ENCODE measurements around the gene RC3H1. TPM values are rescaled to one million over a fixed set of nuclear protein-coding genes. Genes with fewer than 3 reads are reported as not detected.
A peak's percentile ranks its signal among the peaks of the same experiment; 100 is the strongest.
"Not testable (repeated sequence)": the region's sequence is repeated elsewhere in the genome, so short reads cannot be mapped to it uniquely, and the experiment has no call there.

The RC3H1 gene
- total RNA-seq, 2 experiments from 2014 or later: 37.2 to 41.7 TPM

DNA sequence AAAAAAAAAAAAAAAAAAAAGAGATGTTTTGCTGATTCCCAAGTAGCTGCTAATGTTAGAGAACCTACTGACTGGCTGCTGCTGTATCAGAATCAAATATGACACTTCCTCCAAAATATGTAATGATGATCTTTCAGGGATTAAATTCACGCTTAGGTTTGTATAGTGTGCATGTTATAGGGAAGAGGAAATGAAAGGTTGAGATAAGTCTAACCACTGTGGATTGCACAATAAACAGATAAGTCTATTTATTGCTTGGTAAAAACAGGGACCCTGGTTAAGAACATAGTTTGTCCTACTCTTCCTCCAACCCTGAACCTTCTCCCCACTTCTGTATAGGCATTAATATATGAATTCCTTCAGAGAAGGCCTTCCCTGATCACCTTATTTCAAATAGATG is 13.2 kb downstream of the RC3H1 start:
- H3K9me3 Mint-ChIP-seq: peaks cover 4% of the 10 kb centered on the region
- DNase-seq (no peak), ATAC-seq (ENCODE audit: low read depth) (no peak)
- H3K36me3 Mint-ChIP-seq: peaks cover 34% of the 10 kb centered on the region
- peak overlapping the region; percentile 17 for H3K27ac Mint-ChIP-seq
- H3K4me1 Mint-ChIP-seq: peaks cover 14% of the 10 kb centered on the region
- H3K4me3 Mint-ChIP-seq: no peak overlapping the region
- POLR2A ChIA-PET: no interaction called here
- H3K27me3 Mint-ChIP-seq: no peaks in the 10 kb centered on the region

GRCh38 chr1:174008269-174008668 is 13.9 kb downstream of the RC3H1 start:
- H3K9me3 Mint-ChIP-seq: peaks cover 4% of the 10 kb centered on the region
- DNase-seq (no peak), ATAC-seq (ENCODE audit: low read depth) (no peak)
- no peak overlapping the region for H3K4me3 Mint-ChIP-seq
- H3K27me3 Mint-ChIP-seq: no peaks in the 10 kb centered on the region
- H3K36me3 Mint-ChIP-seq: peaks cover 33% of the 10 kb centered on the region
- POLR2A ChIA-PET: no interaction called here
- no peak overlapping the region for H3K27ac Mint-ChIP-seq
- peaks cover 16% of the 10 kb centered on the region for H3K4me1 Mint-ChIP-seq

DNA sequence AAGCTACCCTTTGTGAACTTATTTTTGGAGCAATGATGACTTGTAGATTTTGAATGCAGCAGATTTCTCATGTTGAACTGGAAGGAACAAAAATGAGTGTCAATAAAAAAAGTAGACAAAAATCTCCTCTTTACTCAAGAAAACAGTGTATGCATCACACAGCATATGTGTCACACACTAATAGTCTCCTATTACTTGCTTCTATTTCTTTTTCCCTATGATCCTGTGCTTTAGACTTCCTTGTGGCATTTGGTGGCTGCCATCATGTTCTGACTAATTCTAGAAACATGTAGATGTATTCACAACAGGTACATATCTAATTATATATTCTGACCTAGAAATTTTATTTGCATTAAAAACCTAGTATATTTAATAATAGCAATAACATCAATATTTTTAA is 14.3 kb downstream of the RC3H1 start:
- Mint-ChIP-seq H3K27ac (no peak overlapping the region), H3K9me3 (peaks cover 3% of the 10 kb centered on the region), H3K36me3 (peaks cover 31% of the 10 kb centered on the region), H3K4me3 (no peak overlapping the region), H3K27me3 (no peaks in the 10 kb centered on the region), H3K4me1 (peaks cover 17% of the 10 kb centered on the region)
- POLR2A ChIA-PET: no interaction called here
- ATAC-seq (ENCODE audit: low read depth) (no peak), DNase-seq (no peak)

- no peak for DNase-seq
- Mint-ChIP-seq H3K4me1 (peaks cover 19% of the 10 kb centered on the region), H3K27me3 (no peaks in the 10 kb centered on the region), H3K4me3 (no peak overlapping the region), H3K36me3 (peaks cover 23% of the 10 kb centered on the region), H3K9me3 (peaks cover 3% of the 10 kb centered on the region), H3K27ac (no peak overlapping the region)
- POLR2A ChIA-PET: no interaction called here
- no peak for ATAC-seq (ENCODE audit: low read depth)
Measured at GRCh38 chr1:174005032-174005431, 17.1 kb downstream of the RC3H1 start.

- Mint-ChIP-seq H3K27ac (no peak overlapping the region), H3K9me3 (peaks cover 1% of the 10 kb centered on the region), H3K4me3 (no peak overlapping the region), H3K36me3 (peaks cover 23% of the 10 kb centered on the region), H3K27me3 (no peaks in the 10 kb centered on the region), H3K4me1 (peaks cover 10% of the 10 kb centered on the region)
- POLR2A ChIA-PET: no interaction called here
- DNase-seq (no peak), ATAC-seq (ENCODE audit: low read depth) (no peak)
Measured at GRCh38 chr1:174003867-174004266, 18.3 kb downstream of the RC3H1 start.

DNA sequence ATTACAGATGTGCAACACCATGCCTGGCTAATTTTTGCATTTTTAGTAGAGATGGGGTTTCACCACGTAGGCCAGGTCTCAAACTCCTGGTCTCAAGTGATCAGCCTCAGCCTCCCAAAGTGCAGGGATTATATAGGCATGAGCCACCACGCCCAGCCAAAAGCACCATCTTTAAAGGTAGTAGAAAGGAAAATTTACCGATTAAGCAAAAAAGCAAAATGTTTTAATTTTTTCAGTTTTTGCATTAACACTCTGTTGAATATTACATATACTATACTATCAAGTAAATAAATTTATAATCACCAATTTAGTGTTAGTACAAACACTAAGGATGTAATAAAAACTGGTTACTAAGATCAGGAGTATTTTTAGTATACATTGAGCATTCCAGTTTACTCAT is 20.6 kb downstream of the RC3H1 start:
- ATAC-seq (ENCODE audit: low read depth) (no peak), DNase-seq (no peak)
- Mint-ChIP-seq H3K36me3 (peaks cover 12% of the 10 kb centered on the region), H3K27ac (no peak overlapping the region), H3K9me3 (no peaks in the 10 kb centered on the region), H3K4me1 (peaks cover 7% of the 10 kb centered on the region), H3K27me3 (no peaks in the 10 kb centered on the region), H3K4me3 (no peak overlapping the region)
- POLR2A ChIA-PET: no interaction called here

- H3K4me3 Mint-ChIP-seq: no peak overlapping the region
- DNase-seq (no peak), ATAC-seq (ENCODE audit: low read depth) (no peak)
- H3K36me3 Mint-ChIP-seq: peaks cover 12% of the 10 kb centered on the region
- no peaks in the 10 kb centered on the region for H3K9me3 Mint-ChIP-seq
- no peak overlapping the region for H3K27ac Mint-ChIP-seq
- H3K27me3 Mint-ChIP-seq: no peaks in the 10 kb centered on the region
- POLR2A ChIA-PET: interaction anchor here (0.9 kb wide), 1 partner anchor 22 kb away, joined by 3 read pairs; the partner anchor contains the start of gene RC3H1
- peaks cover 7% of the 10 kb centered on the region for H3K4me1 Mint-ChIP-seq
Measured at GRCh38 chr1:174000371-174000770, 21.8 kb downstream of the RC3H1 start.

DNA sequence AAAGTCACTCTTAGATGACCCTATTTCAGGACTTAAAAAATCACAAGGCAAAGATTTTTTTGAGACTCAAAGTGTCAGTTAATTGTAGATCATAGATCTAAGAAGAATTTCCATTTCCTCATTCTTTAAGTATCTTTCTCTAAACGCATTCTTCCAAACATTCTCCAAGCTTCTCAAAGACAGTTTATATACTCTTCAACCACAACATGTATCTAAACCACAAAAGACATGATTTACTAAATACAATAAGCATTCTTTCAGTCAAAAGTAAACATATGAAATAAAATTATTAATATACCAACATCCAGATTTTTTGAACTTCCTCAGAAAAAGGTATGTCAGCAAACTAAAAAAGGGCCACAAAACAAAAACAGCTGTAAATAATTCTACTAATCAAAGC is 24.4 kb downstream of the RC3H1 start:
- no peak overlapping the region for H3K4me3 Mint-ChIP-seq
- no peaks in the 10 kb centered on the region for H3K27me3 Mint-ChIP-seq
- no peak for DNase-seq
- H3K4me1 Mint-ChIP-seq: peaks cover 8% of the 10 kb centered on the region
- POLR2A ChIA-PET: no interaction called here
- H3K36me3 Mint-ChIP-seq: peaks cover 11% of the 10 kb centered on the region
- H3K27ac Mint-ChIP-seq: no peak overlapping the region
- no peaks in the 10 kb centered on the region for H3K9me3 Mint-ChIP-seq
- ATAC-seq (ENCODE audit: low read depth): no peak

DNA sequence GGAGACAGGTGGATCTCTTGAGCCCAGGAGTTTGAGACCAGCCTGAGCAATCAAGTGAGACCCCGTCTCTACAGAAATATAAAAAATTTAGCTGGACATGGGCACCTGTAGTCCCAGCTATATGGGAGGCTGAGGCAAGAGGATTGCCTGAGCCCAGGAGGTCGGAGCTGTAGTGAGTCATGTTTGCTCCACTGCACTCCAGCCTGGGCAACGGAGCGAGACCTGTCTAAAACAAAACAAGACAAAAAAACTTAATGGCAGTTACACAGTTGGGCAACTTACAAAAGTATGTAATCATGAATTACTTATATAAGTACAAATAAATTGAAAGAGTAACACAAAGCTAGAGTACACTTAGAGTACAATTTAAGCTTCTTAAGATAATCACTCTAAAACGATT is 25.2 kb downstream of the RC3H1 start:
- Mint-ChIP-seq H3K9me3 (no peaks in the 10 kb centered on the region), H3K4me3 (no peak overlapping the region), H3K4me1 (peaks cover 7% of the 10 kb centered on the region), H3K27me3 (no peaks in the 10 kb centered on the region), H3K27ac (no peak overlapping the region), H3K36me3 (peaks cover 17% of the 10 kb centered on the region)
- POLR2A ChIA-PET: interaction anchor here (0.6 kb wide), 1 partner anchor 20 kb away, joined by 3 read pairs; no protein-coding TSS in a partner anchor
- ATAC-seq (ENCODE audit: low read depth) (no peak), DNase-seq (no peak)

- no peak for ATAC-seq (ENCODE audit: low read depth)
- H3K4me3 Mint-ChIP-seq: no peak overlapping the region
- POLR2A ChIA-PET: no interaction called here
- no peak overlapping the region for H3K27ac Mint-ChIP-seq
- peaks cover 25% of the 10 kb centered on the region for H3K36me3 Mint-ChIP-seq
- H3K4me1 Mint-ChIP-seq: peaks cover 7% of the 10 kb centered on the region
- DNase-seq: no peak
- no peaks in the 10 kb centered on the region for H3K27me3 Mint-ChIP-seq
- H3K9me3 Mint-ChIP-seq: no peaks in the 10 kb centered on the region
Measured at GRCh38 chr1:173995475-173995874, 26.7 kb downstream of the RC3H1 start.

GRCh38 chr1:173993948-173994347 is 28.2 kb downstream of the RC3H1 start:
- not testable (repeated sequence) for H3K4me3 Mint-ChIP-seq; H3K4me1 Mint-ChIP-seq; H3K27me3 Mint-ChIP-seq; ATAC-seq (ENCODE audit: low read depth); H3K9me3 Mint-ChIP-seq; DNase-seq; H3K27ac Mint-ChIP-seq
- H3K36me3 Mint-ChIP-seq: peaks cover 24% of the 10 kb centered on the region
- POLR2A ChIA-PET: interaction anchor here (0.6 kb wide), 1 partner anchor 96 kb away, joined by 3 read pairs; no protein-coding TSS in a partner anchor

- ATAC-seq (ENCODE audit: low read depth) (no peak), DNase-seq (no peak)
- Mint-ChIP-seq H3K9me3 (no peaks in the 10 kb centered on the region), H3K27ac (no peak overlapping the region), H3K27me3 (no peaks in the 10 kb centered on the region), H3K4me1 (no peaks in the 10 kb centered on the region), H3K4me3 (no peak overlapping the region), H3K36me3 (peaks cover 26% of the 10 kb centered on the region)
- POLR2A ChIA-PET: no interaction called here
Measured at GRCh38 chr1:173988068-173988467, 34.1 kb downstream of the RC3H1 start.

DNA sequence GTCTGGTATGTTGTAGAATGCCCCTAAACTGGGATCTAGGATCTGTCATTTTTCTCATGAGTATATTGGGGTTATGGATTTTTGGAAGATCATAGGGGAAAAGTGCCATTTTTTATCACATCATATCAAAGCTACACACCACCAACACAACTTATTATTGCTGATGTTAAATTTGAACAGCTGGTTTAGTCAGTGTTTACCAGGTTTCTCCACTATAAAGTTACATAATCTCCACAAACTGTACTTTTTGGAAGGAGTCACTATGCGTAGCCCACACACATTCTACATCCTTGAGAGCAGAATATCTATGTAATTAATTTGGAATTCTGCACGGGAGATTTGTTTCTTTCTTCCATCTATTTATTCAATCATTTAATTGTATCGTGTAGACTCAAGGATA is 35.2 kb downstream of the RC3H1 start:
- no peaks in the 10 kb centered on the region for H3K9me3 Mint-ChIP-seq
- H3K27ac Mint-ChIP-seq: no peak overlapping the region
- no peak overlapping the region for H3K4me3 Mint-ChIP-seq
- H3K27me3 Mint-ChIP-seq: no peaks in the 10 kb centered on the region
- H3K4me1 Mint-ChIP-seq: no peaks in the 10 kb centered on the region
- no peak for ATAC-seq (ENCODE audit: low read depth)
- DNase-seq: no peak
- POLR2A ChIA-PET: no interaction called here
- peaks cover 17% of the 10 kb centered on the region for H3K36me3 Mint-ChIP-seq

- H3K27me3 Mint-ChIP-seq: no peaks in the 10 kb centered on the region
- H3K4me1 Mint-ChIP-seq: peaks cover 2% of the 10 kb centered on the region
- H3K36me3 Mint-ChIP-seq: peaks cover 18% of the 10 kb centered on the region
- H3K4me3 Mint-ChIP-seq: no peak overlapping the region
- POLR2A ChIA-PET: no interaction called here
- no peak for DNase-seq
- no peak overlapping the region for H3K27ac Mint-ChIP-seq
- ATAC-seq (ENCODE audit: low read depth): no peak
- H3K9me3 Mint-ChIP-seq: no peaks in the 10 kb centered on the region
Measured at GRCh38 chr1:173970252-173970651, 51.9 kb downstream of the RC3H1 start.

DNA sequence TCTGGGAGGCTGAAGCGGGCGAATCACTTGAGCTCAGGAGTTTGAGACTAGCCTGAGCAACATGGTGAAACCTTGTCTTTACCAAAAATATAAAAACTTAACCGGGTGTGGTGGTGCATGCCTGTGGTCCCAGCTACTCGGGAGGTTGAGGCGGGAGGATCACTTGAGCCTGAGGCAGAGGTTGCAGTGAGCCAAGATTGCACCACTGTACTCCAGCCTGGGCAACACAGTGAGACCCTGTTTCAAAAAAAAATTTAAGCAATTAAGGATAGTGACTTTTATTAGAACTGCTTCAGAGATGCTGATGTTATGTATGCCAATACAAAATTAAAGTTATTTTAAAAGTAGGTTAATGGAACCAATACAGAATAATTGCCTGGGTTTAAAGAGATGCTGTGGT is 56.3 kb downstream of the RC3H1 start:
- H3K9me3 Mint-ChIP-seq; POLR2A ChIA-PET; H3K4me3 Mint-ChIP-seq; H3K4me1 Mint-ChIP-seq; H3K27me3 Mint-ChIP-seq; DNase-seq; ATAC-seq (ENCODE audit: low read depth); H3K27ac Mint-ChIP-seq: not testable (repeated sequence)
- H3K36me3 Mint-ChIP-seq: peaks cover 21% of the 10 kb centered on the region

Data from activated naive CD8-positive, alpha-beta T cell treated with anti-CD3 and anti-CD28 coated beads, Interleukin-2, amount 10 ng/mL, durations not matched to agents 7 days and 5 days (primary cell).